GM12865 (cell line): ENCODE results near the gene LARP4B.

Experiments
- DNase-seq: peaks from one replicate; pipeline ENCODE4 v3.0.0; 2010; ENCODE audit warnings: low read depth
- H3K4me3 ChIP-seq: 2 replicates; pipeline ENCODE4 v1.5.1; 2011; ENCODE audit warnings: mild to moderate bottlenecking, low read depth, low read length, control low read depth
- CTCF ChIP-seq: IDR thresholded peaks from 2 replicates; pipeline ENCODE4 v1.5.1; 2011; ENCODE audit warnings: low read length, control low read depth, low read depth, inconsistent platforms; ENCODE audit not compliant: insufficient read depth; ENCODE audit errors: missing control alignments

The LARP4B gene

GRCh38 chr10:871951-872403 is 59.5 kb downstream of the LARP4B start:
- TF ChIP-seq CTCF, result no peak
- DNase-seq, result no peak
- no peak overlapping the region for H3K4me3 ChIP-seq

GRCh38 chr10:870564-871166 is 60.8 kb downstream of the LARP4B start:
- peak; percentile 21 for DNase-seq
- no peak for TF ChIP-seq CTCF
- H3K4me3 ChIP-seq, result no peak overlapping the region

- no peak for DNase-seq
- no peak overlapping the region for H3K4me3 ChIP-seq
- TF ChIP-seq CTCF, result no peak
Observed at GRCh38 chr10:869171-869570, 62.3 kb downstream of the LARP4B start.

- no peak overlapping the region for H3K4me3 ChIP-seq
- DNase-seq, result no peak
- no peak for TF ChIP-seq CTCF
Observed at GRCh38 chr10:867807-868206, 63.7 kb downstream of the LARP4B start.

GRCh38 chr10:866577-866941 is 64.9 kb downstream of the LARP4B start:
- no peak for TF ChIP-seq CTCF
- H3K4me3 ChIP-seq, result no peak overlapping the region
- DNase-seq, result no peak

- no peak for TF ChIP-seq CTCF
- peak; percentile 16 for DNase-seq
- H3K4me3 ChIP-seq, result no peak overlapping the region
Observed at GRCh38 chr10:865924-866576, 65.5 kb downstream of the LARP4B start.

- TF ChIP-seq CTCF, result no peak
- H3K4me3 ChIP-seq, result no peak overlapping the region
- no peak for DNase-seq
Observed at GRCh38 chr10:865257-865656, 66.2 kb downstream of the LARP4B start.
